HG02571 (cell line): ENCODE results near the gene RTN4.

Experiments used
- ATAC-seq: cut with Tn5 transposase; IDR thresholded peaks from one replicate; pipeline ENCODE4 v1.9.1; 2021; ENCODE audit warnings: mild to moderate bottlenecking, moderate library complexity; ENCODE audit not compliant: unreplicated experiment

RTN4 gene

DNA sequence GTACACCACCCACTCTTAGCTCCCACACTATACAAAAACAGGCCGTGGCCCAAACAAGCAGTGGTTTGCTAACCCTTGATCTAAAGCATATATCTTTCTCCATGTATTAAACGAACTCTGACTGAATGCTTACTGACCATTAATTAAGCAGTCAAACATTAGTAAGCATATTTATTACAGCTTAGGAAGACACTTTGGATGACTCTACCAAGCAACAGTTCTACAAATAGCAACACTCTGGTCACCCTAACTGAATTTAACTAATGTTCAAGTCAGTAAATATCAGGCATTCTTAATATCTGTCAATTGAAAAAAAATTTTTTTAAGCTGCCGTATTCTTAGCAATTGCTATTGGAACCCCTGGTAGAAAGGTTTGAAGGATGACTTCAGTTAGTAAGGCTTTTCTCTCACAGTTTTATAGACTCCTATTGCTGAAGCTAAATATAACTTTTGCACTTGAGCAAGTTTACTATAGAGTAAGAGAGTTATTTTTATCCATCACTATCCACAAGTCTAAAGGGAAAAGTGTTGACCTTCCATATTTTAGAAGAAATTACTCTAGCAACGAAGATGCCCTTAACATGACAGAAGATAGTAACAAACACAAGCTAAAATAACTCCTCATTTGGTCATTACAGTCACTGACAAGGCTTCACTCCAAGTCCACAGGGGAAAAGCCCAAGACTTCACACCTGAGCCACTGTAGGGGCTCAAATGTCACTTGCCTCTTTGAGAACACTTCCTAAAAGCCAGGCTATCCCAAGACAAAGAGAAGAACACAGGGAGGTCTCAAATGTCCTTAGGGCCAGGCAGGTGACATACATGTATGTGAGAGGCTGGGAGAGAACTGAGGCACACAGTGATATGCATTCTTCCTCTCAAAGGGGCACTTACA, 74.4 kb downstream of the RTN4 start:
- no peak for ATAC-seq

DNA sequence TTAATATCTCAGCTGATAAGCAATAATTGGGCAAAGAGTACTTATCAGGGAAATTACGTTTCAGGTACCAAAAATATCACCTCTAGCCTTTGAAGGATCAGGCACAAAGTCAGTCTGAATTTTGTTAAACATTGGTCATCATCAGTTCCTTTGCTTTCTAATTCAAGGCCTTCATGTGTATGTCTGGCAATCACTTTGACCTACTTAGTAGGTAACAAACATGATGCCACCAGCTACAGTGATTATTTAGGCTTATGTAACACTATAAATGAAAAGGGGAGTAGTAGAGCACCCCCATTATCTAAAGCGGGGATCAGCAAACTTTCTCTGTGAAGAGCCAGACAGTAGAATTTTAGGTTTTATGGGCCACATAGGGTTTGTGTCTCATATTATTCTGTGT, 75.1 kb downstream of the RTN4 start:
- ATAC-seq = no peak

DNA sequence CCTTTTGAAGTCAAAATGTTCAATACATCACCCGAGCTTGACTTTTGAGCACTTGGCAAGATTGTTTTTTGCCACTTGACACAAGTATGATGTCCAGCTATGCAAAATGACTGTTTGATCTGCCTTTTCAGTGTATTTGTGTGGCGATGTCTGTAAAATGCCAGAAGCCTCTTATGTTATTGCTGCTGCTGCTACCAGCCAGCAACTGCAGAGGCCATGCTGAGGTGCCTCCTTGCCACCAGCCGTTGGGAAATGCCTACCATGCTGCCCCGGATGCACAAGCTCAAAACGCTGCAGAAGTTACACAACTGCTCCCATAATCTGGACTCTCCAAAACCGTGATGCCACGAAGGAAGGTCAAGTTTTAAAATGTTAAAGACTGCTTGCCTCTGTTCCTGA, 80.3 kb downstream of the RTN4 start:
- no peak for ATAC-seq

DNA sequence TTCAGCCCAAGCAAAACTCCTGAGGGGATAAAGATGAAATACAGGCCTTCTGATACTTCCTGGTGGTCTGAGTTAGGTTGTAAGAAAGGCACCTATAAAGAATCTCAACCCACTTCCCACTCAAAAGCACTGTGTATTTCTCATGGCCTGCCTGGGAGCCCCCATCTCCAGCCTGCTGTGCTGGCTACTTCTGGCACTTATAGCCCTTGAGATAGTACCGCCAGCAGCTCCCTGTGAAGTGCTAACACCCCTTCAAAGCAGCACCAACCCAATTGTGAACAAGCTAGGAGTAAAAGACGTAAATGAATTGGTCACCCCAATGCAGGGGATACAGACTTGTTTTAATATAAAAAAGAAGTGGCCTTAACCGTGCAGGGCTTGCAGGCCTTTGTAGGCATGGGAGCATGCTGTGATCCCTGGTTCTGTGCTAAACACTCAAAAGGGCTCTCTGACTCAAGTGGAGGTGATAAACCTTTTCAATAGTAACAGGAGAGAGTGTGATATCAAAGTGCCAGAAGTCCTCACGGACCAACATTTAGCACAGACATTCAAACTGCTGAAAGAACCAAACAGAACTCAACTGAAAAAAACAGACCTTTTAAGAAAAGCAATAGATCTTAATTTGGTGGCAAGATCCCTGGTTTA, 80.8 kb downstream of the RTN4 start:
- ATAC-seq = no peak

DNA sequence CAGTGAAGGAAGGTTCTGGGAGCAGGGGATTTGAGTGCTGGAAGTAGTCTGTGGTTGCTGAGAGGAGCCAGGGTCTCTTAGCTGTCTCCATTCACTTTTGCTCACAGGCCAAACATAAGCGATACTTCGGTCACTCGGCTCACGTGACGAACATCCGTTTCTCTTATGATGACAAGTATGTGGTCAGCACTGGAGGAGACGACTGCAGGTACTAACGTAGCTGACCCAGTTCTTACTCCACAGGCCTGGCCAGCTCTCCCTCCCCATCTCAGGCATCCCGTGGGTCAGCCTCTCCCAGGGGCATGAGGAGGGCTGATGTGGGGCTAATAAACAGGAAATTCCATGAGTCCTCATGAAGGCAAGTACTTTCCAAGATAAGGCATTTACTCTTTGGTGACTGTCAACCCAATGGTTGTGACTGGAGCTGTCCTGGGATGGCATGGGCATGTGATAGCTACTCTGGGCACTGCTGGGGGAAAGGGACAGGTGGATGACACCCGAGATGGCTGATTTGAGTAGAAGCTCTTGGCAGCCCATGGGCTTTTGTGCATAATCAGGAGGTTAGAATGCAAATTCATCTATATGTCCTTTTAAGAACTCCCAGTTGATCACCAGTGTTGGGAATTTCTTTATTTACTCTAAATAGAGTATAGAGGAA, 81.6 kb downstream of the RTN4 start:
- no peak for ATAC-seq

DNA sequence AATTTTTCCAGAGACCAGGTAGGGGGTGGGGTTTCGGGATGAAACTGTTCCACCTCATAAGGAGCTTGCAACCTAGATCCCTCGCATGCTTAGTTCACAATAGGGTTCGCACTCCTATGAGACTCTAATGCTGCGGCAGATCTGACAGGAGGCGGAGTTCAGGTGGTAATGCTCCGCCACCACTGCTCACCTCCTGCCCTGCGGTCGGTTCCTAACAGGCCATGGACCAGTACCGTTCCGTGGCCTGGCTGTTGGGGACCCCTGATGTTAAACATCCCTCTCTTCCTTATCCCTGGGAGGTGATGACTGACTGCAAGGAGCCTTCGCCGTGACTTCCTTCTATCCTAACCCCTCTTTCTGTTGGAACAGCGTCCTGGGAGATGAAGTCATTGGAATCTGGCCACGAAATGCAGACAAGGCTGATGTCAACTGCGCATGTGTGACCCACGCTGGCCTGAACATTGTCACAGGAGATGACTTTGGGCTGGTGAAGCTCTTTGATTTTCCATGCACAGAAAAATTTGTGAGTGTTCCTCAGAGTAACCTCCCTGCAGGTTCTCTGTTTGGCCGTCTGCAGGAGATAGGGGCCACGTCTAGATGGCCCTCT, 82.4 kb downstream of the RTN4 start:
- ATAC-seq = no peak

DNA sequence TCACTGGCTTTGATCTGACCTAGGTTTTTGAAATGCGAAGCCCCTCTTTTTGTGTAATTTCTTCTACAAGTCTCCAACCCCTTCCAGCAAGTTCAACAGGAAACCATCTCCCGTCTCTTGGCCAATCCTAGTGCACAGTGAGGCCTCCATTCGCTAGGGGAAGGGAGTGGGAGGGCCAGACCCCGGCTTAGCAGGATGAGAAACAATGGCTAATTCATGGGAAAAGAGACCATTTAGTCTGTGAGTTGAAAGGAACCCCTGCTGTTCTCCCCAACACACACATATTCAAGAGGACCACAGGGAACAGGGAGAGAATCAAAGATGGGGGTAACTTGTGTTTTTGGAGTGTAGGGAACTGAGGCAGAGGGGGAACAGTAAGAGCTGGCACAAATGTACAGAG, 83.0 kb downstream of the RTN4 start:
- ATAC-seq = no peak

DNA sequence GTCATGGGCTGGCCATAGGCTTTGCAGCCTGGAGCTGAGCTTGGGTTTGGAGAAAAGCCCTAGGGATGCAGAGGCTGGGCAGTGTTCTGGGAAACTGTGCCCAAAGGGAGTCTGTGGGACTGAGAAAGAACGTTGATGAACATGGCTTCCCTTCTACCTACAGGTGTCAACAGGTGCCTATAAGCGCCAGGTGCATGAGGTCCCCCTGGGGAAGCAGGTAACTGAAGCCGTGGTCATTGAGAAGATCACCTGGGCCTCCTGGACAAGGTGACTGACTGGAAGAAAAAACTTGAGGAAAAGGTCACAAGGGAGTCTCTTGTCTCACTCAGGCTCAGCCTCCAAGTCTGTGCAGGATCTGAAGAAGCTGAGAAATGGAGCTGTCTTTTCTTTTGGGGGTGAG, 83.4 kb downstream of the RTN4 start:
- no peak for ATAC-seq

DNA sequence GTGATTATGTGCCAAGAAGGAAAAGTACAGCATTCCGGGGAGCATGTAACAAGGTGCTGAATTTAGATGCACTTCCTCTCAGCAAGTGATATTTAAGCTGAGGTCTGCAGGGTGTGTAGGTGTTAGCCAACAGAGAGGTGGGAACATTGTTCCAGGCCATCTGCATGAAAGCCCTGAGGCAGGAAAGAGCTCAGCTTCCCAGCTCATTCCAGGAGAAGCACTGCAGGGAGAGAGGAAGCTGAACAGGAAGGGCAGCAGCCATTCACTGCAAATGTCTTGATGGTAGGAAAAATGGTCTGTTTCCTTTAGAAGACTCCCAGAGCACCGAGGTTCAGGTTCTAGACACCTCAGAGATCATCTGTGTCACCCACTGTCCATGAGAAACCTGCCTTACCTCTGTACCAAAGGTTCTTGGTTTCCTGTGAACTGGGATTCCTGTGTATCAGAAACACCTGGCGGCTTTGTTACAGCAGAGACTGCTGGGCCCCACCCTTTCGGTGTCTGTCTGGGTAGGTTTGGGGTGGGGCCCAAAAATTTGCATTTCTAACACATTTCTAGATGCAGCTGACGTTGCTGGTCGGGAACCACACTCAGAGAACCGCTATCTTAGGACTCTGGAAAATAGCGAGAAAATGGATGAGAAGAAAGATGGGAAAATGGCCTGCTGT, 84.0 kb downstream of the RTN4 start:
- ATAC-seq = no peak

DNA sequence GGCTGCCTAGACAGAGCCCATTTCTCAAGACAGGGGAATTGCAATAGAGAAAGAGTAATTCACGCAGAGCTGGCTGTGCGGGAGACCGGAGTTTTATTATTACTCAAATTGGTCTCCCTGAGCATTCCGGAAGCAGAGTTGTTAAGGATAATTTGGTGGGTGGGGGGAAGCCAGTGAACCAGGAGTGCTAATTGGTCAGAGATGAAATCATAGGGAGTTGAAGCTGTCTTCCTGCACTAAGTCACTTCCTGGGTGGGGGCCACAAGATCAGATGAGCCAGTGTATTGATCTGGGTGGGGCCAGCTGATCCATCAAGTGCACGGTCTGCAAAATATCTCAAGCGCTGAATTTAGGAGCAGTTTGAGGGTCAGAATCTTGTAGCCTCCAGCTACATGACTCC, 84.8 kb downstream of the RTN4 start:
- ATAC-seq = no peak

DNA sequence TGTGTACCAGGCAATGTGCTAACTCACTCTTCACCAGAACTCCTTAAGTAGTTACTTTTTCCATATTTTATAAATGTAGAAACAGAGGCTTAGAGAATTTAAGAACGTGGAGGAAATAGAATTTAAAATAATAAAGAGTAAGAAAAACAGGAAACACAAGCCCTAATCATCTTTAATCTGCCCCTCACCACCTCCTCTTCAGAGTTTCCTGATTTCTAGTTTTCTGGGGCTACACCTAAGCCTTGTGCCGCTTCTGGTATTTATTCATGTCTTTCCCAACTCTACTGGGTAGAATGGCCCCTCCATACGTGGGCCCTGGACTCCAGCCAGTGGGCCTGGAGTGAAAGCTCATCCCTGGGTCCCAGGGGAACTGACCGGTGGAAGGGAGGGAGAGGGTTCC, 85.4 kb downstream of the RTN4 start:
- no peak for ATAC-seq

DNA sequence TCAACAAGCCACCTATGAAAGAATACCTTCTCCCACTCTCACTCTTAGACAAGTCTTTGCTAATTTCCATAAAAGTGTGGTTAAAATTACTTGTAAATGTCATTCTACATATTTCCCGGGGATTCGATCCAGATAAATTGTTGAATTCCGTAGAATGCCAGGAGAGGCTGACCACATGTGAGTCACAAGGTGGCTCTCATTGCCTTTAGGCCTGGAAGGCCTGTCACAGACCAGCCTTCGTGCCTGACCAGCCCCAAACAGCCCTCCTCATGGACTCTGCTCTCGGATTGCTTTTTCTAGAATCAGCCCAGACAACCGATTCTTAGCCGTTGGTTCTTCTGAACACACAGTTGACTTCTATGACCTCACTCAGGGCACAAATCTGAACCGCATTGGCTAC, 86.0 kb downstream of the RTN4 start:
- ATAC-seq = no peak

DNA sequence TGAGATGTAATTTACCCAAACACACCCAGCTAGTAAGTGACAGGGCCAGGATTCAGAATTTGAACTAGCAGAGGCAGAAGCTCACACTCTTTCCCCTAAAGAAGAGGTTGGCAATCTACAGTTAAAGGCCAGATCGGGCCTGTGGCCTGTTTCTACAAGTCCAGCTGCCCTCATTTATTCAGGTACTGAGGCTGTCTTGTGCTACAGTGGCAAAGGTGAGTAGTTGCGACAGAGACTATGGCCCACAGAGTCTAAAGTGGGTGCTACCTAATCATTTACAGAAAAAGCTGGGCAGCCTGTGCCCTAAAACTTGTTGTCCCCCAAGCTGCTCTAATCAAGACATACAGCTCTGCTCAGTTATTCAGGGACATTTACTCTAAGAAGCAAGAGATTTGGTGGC, 86.8 kb downstream of the RTN4 start:
- no peak for ATAC-seq

DNA sequence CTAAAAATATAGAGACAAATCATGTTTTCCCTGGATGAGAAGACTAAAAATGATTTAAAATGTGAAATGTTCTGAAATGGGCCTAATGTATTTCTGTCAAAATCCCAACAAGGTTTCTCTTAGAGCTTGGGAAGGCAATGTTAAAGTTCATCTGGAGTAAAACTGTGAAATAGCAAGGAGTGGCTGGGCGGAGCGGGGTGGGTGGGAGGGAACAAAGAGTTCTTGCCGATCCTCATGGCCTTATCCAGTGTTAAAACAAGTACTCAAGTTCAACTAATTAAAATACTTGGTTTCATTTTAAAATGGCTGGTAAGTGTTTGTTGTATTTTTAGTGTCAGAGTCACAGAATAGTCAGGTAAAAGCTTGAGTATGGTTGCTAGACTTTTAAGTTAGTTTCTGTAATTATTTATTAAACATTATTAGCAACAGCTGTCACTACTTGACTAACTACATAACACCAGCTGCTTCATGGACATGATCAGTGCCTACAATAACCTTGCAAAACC, 87.3 kb downstream of the RTN4 start:
- no peak for ATAC-seq

DNA sequence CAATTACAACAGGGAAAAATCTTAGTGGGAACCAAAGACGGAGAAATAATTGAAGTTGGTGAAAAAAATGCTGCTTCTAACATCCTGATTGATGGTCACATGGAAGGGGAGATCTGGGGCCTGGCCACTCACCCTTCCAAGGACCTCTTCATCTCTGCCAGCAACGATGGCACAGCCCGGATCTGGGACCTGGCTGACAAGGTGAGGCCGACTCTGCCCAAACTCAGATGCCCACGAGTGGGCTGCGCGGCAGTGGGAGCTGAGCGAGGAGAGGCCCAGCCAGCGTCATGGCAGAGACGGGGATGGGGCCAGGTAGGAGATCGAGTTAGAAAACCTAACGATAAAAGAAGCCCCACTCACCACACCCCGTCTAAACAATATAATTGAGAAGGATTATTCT, 87.7 kb downstream of the RTN4 start:
- ATAC-seq = no peak

DNA sequence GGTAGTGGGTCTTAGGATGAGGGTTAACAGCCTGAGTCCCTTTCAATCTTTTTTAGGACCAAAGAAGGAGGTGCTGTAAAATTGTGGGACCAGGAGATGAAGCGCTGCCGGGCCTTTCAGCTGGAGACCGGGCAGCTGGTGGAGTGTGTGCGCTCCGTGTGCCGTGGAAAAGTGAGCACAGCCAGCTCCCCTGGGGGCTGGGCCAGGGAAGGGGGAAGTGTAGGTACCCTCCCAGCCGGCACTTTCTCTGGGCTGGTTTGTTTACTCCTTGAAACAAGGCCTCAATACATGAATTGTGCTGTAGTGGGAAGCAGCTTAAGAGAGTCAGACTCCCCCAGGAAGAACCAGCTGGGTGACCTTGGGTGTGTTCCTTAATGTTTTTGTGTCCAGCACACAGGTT, 90.1 kb downstream of the RTN4 start:
- ATAC-seq = no peak

DNA sequence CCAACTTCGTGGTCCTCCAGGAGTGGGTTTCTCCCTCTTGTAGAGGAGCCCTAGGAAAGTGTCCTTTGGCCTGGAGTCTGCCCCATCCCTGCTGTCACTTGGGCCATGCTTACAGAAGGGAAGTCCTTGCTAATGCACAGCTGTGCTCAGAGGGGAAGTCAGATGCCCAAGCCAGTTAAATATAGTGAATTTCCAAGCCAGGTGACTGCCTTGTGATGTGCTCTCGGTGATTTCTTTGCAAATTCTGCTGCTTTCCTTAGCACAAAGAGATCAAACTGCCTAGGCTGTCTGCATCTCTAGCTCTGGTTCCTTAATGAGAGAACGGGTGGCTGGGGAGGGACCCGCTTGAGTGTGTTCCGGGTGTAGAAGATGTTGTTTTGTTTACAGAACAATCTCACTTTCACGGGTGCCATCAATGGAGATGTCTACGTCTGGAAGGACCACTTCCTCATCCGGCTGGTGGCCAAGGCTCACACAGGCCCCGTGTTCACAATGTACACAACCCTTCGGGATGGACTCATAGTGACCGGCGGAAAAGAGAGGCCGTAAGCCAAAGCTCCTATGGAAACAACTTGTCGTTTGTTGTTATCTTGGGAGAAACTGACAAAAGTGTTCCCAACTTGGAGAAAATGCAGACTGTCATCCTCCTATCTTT, 91.4 kb downstream of the RTN4 start:
- no peak for ATAC-seq

DNA sequence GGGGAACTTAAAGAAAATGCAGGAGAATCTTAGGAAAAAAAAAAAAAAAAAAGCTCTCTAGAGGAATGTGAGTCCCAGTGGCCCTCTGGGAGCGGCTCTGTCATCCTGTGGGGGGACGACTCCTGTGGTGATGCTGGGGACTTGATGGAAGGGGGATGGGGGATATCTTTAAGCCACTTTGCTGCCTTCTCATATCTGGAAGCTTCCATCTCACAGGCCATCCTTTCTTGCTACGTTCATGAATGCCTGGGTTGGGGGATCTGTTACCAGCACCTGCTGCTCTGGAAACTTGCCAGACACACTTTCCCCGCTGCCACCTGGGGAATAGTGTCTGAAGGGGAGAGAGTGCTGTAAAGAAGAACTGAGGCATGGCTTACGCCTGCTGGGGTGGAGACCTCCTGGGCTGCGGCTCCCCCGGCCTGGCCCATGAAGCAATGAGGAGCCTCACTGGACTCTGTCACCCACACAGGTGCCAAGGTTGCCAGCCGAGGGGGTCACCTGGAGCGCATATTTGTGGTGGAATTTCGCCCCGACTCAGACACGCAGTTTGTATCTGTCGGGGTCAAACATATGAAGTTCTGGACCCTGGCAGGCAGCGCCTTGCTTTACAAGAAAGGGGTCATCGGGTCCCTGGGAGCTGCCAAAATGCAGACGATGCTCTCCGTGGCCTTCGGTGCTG, 92.8 kb downstream of the RTN4 start:
- ATAC-seq = no peak

DNA sequence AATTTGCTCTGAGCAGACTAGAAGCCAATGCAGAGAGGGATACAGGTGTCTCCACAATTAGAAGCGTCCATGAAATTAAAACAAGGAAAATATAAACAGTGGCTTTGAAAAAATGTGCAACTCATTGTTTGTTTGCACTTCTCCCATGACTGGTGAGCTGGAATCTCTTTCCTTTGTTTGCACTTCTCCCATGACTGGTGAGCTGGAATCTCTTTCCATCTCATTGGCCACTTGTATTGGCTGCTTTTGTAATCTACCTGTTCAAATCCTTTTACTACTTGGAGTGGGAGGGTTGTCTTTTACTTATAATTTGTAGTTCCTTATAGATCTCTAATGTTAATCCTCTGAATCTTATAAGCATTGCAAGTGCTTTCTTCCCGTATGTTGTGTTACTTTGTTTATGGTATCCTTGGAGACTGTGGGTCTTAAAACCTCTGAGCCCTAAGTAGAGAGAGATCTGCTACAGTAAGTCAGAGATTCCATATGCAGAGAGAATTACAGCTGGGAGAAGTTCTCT, 94.1 kb downstream of the RTN4 start:
- ATAC-seq = no peak
